Nephron progenitor cell (in vitro differentiated cells): ENCODE results near the gene CEP63.

ENCODE experiments used
- DNase-seq: peaks from one replicate; pipeline ENCODE4 v3.0.0; 2021
- H3K27ac Mint-ChIP-seq: 2 replicates; pipeline ENCODE4 v1.8.0; 2021; ENCODE audit warnings: mild to moderate bottlenecking, moderate library complexity, mixed read lengths
- H3K27me3 Mint-ChIP-seq: 2 replicates; pipeline ENCODE4 v1.8.0; 2021; ENCODE audit warnings: mild to moderate bottlenecking, low read depth, mixed read lengths; ENCODE audit not compliant: poor library complexity
- H3K36me3 Mint-ChIP-seq: 2 replicates; pipeline ENCODE4 v1.8.0; 2021; ENCODE audit warnings: low read depth, mixed read lengths
- H3K4me1 Mint-ChIP-seq: 2 replicates; pipeline ENCODE4 v1.8.0; 2021; ENCODE audit warnings: mixed read lengths
- H3K4me3 Mint-ChIP-seq: 2 replicates; pipeline ENCODE4 v1.8.0; 2021; ENCODE audit warnings: mild to moderate bottlenecking, moderate library complexity, mixed read lengths
- H3K9me3 Mint-ChIP-seq: 2 replicates; pipeline ENCODE4 v1.8.0; 2021; ENCODE audit warnings: mild to moderate bottlenecking, moderate library complexity, mixed read lengths
- TF ChIP-seq, protein P1 (sequence below): fragments of 200-600 bp; sonication (generic); IDR thresholded peaks from 2 replicates; pipeline ENCODE4 v1.5.0; 2021; ENCODE audit warnings: antibody characterized with exemption

The CEP63 gene

DNA sequence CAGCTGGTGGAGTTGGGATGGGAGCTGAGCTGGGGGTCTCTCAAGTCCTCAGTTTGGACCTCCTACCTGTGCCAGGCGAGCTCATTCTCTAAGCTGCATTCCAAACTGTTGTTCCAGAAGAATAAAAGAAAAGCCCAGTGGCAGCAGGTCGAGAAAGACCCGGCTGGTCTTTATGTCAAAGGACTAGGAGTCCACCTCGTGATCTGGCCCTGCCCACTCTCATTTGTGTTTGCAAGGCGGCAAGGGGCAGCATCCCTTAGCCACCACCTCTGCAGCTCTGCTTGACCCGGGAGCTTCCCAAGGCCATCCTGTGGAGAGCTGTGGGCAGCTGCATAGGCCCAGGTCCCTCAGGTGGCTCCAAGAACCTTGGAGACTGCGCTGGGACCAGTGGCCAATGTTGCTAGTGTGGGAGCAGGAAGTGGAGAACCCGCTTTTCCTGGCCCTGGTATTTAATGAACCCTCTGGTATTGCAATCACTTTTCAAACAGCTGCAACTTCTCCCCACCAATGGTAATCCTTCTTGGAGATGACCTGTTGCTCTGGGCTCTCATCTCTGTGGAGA lies 134.1 kb downstream of the CEP63 start:
- Mint-ChIP-seq H3K4me1 (no peaks in the 10 kb centered on the region), H3K27me3 (peaks cover 6% of the 10 kb centered on the region), H3K27ac (no peak overlapping the region), H3K4me3 (no peak overlapping the region), H3K9me3 (no peaks in the 10 kb centered on the region), H3K36me3 (no peaks in the 10 kb centered on the region)
- no peak for DNase-seq
- TF ChIP-seq, protein P1, sequence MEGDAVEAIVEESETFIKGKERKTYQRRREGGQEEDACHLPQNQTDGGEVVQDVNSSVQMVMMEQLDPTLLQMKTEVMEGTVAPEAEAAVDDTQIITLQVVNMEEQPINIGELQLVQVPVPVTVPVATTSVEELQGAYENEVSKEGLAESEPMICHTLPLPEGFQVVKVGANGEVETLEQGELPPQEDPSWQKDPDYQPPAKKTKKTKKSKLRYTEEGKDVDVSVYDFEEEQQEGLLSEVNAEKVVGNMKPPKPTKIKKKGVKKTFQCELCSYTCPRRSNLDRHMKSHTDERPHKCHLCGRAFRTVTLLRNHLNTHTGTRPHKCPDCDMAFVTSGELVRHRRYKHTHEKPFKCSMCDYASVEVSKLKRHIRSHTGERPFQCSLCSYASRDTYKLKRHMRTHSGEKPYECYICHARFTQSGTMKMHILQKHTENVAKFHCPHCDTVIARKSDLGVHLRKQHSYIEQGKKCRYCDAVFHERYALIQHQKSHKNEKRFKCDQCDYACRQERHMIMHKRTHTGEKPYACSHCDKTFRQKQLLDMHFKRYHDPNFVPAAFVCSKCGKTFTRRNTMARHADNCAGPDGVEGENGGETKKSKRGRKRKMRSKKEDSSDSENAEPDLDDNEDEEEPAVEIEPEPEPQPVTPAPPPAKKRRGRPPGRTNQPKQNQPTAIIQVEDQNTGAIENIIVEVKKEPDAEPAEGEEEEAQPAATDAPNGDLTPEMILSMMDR = no peak

DNA sequence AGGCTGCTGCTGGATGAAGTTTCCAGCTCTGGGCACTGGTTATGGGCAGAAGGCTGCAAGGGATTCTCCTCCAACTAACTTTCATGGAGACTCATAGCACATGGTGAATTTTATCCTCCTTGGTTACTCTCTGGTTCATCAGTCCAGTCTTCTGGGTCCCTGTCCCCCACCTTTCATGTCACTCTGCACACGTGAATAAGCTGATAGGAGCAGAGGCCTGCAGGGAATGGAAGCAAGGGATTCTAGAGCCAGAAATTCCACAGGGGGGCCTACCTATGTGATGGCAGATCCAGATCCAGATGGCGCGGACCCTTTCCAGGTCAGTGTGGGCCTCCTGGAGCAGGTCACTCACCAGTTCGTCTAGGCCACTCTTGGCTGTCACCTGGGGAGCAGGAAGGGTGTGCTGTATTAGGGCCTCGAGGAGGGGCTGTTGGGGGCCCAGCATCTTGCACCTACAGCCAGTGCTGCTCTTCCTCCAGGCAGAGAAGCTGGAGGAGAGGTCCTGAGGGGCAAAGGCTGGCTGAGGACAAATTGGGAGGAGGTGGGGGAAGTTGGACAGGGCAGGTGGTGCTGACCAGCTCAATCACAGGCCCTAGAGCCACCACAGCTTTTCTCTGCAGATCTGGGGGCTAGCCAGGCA lies 134.7 kb downstream of the CEP63 start:
- no peaks in the 10 kb centered on the region for H3K9me3 Mint-ChIP-seq
- H3K4me3 Mint-ChIP-seq = no peak overlapping the region
- DNase-seq = no peak
- peaks cover 6% of the 10 kb centered on the region for H3K27me3 Mint-ChIP-seq
- TF ChIP-seq, protein P1 = no peak
- H3K27ac Mint-ChIP-seq = no peak overlapping the region
- no peaks in the 10 kb centered on the region for H3K36me3 Mint-ChIP-seq
- H3K4me1 Mint-ChIP-seq = no peaks in the 10 kb centered on the region

DNA sequence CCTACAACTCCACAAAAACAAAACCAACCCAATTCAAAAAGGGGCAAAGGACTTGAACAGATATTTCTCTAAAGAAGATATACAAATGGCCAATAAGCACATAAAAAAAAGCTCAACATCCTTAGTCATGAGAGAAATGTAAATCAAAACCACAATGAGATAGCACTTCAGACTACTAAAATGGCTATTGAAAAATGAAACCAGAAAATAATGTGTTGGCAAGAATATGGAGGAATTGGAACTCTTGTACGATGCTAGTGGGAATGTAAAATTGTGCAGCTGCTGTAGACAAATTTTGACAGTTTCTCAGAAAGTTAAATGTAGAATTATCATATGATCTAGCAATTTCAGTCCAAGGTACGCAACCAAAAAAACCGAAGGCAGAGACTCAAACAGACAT lies 136.0 kb downstream of the CEP63 start:
- Mint-ChIP-seq H3K4me3 (no peak overlapping the region), H3K36me3 (no peaks in the 10 kb centered on the region), H3K9me3 (no peaks in the 10 kb centered on the region), H3K4me1 (no peaks in the 10 kb centered on the region), H3K27ac (no peak overlapping the region), H3K27me3 (peaks cover 6% of the 10 kb centered on the region)
- TF ChIP-seq, protein P1 = no peak
- no peak for DNase-seq

DNA sequence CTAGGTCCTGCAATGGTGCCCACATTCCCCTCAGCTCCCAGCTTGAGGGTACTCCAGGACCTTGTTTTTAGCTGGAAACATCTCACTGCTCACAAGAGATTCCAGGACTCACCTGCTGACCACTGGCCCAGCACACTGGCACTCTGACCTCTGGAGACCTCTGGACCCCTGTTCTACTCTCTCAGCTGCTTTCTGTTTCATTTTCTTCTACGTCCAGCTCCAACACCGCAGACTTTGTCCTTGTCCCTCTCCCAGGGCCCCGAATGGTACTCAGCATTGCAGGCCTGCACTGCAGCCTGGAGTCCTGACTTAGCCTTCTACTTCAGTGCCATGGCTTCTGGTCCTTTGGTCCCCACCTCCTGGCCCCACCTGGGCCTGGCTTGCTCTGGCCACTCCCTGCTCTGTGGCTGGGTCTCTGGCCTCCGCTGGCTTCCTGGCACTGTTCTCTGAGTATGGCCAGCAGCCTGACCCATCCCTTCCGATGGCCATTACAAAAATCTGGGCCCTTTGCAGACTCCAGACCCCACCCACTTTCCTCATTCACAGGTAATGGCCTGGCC lies 137.0 kb downstream of the CEP63 start:
- H3K36me3 Mint-ChIP-seq = no peaks in the 10 kb centered on the region
- peaks cover 3% of the 10 kb centered on the region for H3K27me3 Mint-ChIP-seq
- no peaks in the 10 kb centered on the region for H3K4me1 Mint-ChIP-seq
- no peak for DNase-seq
- TF ChIP-seq, protein P1 = no peak
- no peaks in the 10 kb centered on the region for H3K9me3 Mint-ChIP-seq
- no peak overlapping the region for H3K27ac Mint-ChIP-seq
- no peak overlapping the region for H3K4me3 Mint-ChIP-seq

DNA sequence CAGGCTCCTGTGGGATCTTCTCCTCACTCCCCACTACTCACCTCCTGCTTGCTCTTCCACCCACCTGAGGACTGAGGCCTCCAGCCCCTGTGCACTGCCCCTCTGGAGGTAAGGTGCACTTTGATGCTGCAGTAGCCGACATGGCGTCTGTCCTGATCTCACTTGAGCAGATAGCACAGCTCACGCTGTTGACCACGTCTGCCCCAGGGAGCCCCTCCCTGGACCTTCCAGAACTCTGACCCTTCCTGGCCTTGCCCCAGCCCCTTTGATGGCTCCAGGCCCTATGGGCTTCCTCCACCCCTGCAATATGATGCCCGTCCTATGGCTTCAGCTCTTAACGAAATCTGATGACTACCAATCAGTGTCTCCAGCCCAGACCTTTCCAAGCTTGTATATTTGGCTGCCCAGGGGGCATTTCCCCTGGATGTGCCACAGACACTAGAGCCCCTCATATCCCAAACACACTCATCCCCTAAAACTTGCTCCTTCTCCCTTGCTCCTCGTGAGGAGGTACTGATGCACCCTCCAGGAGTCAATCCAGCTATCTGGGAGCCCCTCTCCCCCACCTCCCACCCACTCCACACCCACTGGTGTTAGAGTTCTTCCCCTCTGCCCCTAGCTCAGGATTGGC lies 137.9 kb downstream of the CEP63 start:
- Mint-ChIP-seq H3K27me3 (peaks cover 3% of the 10 kb centered on the region), H3K36me3 (no peaks in the 10 kb centered on the region), H3K27ac (no peak overlapping the region), H3K4me1 (no peaks in the 10 kb centered on the region), H3K9me3 (peaks cover 1% of the 10 kb centered on the region), H3K4me3 (no peak overlapping the region)
- no peak for DNase-seq
- TF ChIP-seq, protein P1 = no peak
